ENCODE data around the gene DOK7.

Gene DOK7

GRCh38 chr4:3485886-3486540 lies 22.9 kb downstream of the DOK7 start:
- H3K4me1 ChIP-seq (ENCODE audit: insufficient read depth, low read length), result peaks cover 20% of the 10 kb centered on the region; the same call in 1 of the 2 replicates
- H3K36me3 ChIP-seq (ENCODE audit: insufficient read depth, low read length), result no peaks in the 10 kb centered on the region
- H3K9me3 ChIP-seq (ENCODE audit: control insufficient read depth, insufficient read depth, low read length), result no peaks in the 10 kb centered on the region
- no peak overlapping the region for H3K9ac ChIP-seq (ENCODE audit: low read depth, low read length)

GRCh38 chr4:3486541-3487540 lies 23.7 kb downstream of the DOK7 start:
- Histone ChIP-seq H3K9me3 (ENCODE audit: control insufficient read depth, insufficient read depth, low read length) (no peaks in the 10 kb centered on the region), H3K9ac (ENCODE audit: low read depth, low read length) (no peak overlapping the region), H3K4me1 (ENCODE audit: insufficient read depth, low read length) (peaks cover 16% of the 10 kb centered on the region; the same call in 1 of the 2 replicates), H3K36me3 (ENCODE audit: insufficient read depth, low read length) (no peaks in the 10 kb centered on the region)

GRCh38 chr4:3487861-3488260 lies 24.8 kb downstream of the DOK7 start:
- H3K4me1 ChIP-seq (ENCODE audit: insufficient read depth, low read length), result peaks cover 16% of the 10 kb centered on the region; the same call in 1 of the 2 replicates
- H3K9me3 ChIP-seq (ENCODE audit: control insufficient read depth, insufficient read depth, low read length), result no peaks in the 10 kb centered on the region
- H3K36me3 ChIP-seq (ENCODE audit: insufficient read depth, low read length), result no peaks in the 10 kb centered on the region
- no peak overlapping the region for H3K9ac ChIP-seq (ENCODE audit: low read depth, low read length)

- peaks cover 16% of the 10 kb centered on the region; the same call in 1 of the 2 replicates for H3K4me1 ChIP-seq (ENCODE audit: insufficient read depth, low read length)
- H3K9me3 ChIP-seq (ENCODE audit: control insufficient read depth, insufficient read depth, low read length), result no peaks in the 10 kb centered on the region
Measured at GRCh38 chr4:3488820-3489219, 25.7 kb downstream of the DOK7 start.

GRCh38 chr4:3489451-3489962 lies 26.4 kb downstream of the DOK7 start:
- peaks cover 11% of the 10 kb centered on the region; the same call in 1 of the 2 replicates for H3K4me1 ChIP-seq (ENCODE audit: insufficient read depth, low read length)

More at GRCh38 chr4:3488820-3489219, 25.7 kb downstream of the DOK7 start:
- H3K36me3 ChIP-seq (ENCODE audit: insufficient read depth, low read length), result no peaks in the 10 kb centered on the region
- no peak overlapping the region for H3K9ac ChIP-seq (ENCODE audit: low read depth, low read length)

GRCh38 chr4:3491681-3492405 lies 28.7 kb downstream of the DOK7 start:
- H3K9ac ChIP-seq (ENCODE audit: low read depth, low read length), result no peak overlapping the region
- H3K9me3 ChIP-seq (ENCODE audit: control insufficient read depth, insufficient read depth, low read length), result no peaks in the 10 kb centered on the region
- H3K4me1 ChIP-seq (ENCODE audit: insufficient read depth, low read length), result no peaks in the 10 kb centered on the region; the same call in 1 of the 2 replicates

More at GRCh38 chr4:3489451-3489962, 26.4 kb downstream of the DOK7 start:
- H3K9me3 ChIP-seq (ENCODE audit: control insufficient read depth, insufficient read depth, low read length), result no peaks in the 10 kb centered on the region
- H3K36me3 ChIP-seq (ENCODE audit: insufficient read depth, low read length), result no peaks in the 10 kb centered on the region
- no peak overlapping the region for H3K9ac ChIP-seq (ENCODE audit: low read depth, low read length)

GRCh38 chr4:3492741-3493719 lies 29.9 kb downstream of the DOK7 start:
- Histone ChIP-seq H3K36me3 (ENCODE audit: insufficient read depth, low read length) (no peaks in the 10 kb centered on the region), H3K4me1 (ENCODE audit: insufficient read depth, low read length) (no peaks in the 10 kb centered on the region; the same call in 1 of the 2 replicates), H3K9ac (ENCODE audit: low read depth, low read length) (no peak overlapping the region), H3K9me3 (ENCODE audit: control insufficient read depth, insufficient read depth, low read length) (no peaks in the 10 kb centered on the region)

More at GRCh38 chr4:3491681-3492405, 28.7 kb downstream of the DOK7 start:
- no peaks in the 10 kb centered on the region for H3K36me3 ChIP-seq (ENCODE audit: insufficient read depth, low read length)

GRCh38 chr4:3493720-3494461 lies 30.8 kb downstream of the DOK7 start:
- no peaks in the 10 kb centered on the region; the same call in 1 of the 2 replicates for H3K4me1 ChIP-seq (ENCODE audit: insufficient read depth, low read length)
- H3K9ac ChIP-seq (ENCODE audit: low read depth, low read length), result no peak overlapping the region

GRCh38 chr4:3494462-3494871 lies 31.4 kb downstream of the DOK7 start:
- Histone ChIP-seq H3K36me3 (ENCODE audit: insufficient read depth, low read length) (no peaks in the 10 kb centered on the region), H3K4me1 (ENCODE audit: insufficient read depth, low read length) (no peaks in the 10 kb centered on the region; the same call in 1 of the 2 replicates), H3K9ac (ENCODE audit: low read depth, low read length) (no peak overlapping the region)

More at GRCh38 chr4:3493720-3494461, 30.8 kb downstream of the DOK7 start:
- no peaks in the 10 kb centered on the region for H3K9me3 ChIP-seq (ENCODE audit: control insufficient read depth, insufficient read depth, low read length)
- no peaks in the 10 kb centered on the region for H3K36me3 ChIP-seq (ENCODE audit: insufficient read depth, low read length)

GRCh38 chr4:3495204-3495975 lies 32.3 kb downstream of the DOK7 start:
- Histone ChIP-seq H3K9me3 (ENCODE audit: control insufficient read depth, insufficient read depth, low read length) (no peaks in the 10 kb centered on the region), H3K9ac (ENCODE audit: low read depth, low read length) (no peak overlapping the region), H3K36me3 (ENCODE audit: insufficient read depth, low read length) (no peaks in the 10 kb centered on the region), H3K4me1 (ENCODE audit: insufficient read depth, low read length) (no peaks in the 10 kb centered on the region; the same call in 1 of the 2 replicates)

More at GRCh38 chr4:3494462-3494871, 31.4 kb downstream of the DOK7 start:
- no peaks in the 10 kb centered on the region for H3K9me3 ChIP-seq (ENCODE audit: control insufficient read depth, insufficient read depth, low read length)

GRCh38 chr4:3496021-3496420 lies 32.9 kb downstream of the DOK7 start:
- Histone ChIP-seq H3K9ac (ENCODE audit: low read depth, low read length) (no peak overlapping the region), H3K4me1 (ENCODE audit: insufficient read depth, low read length) (no peaks in the 10 kb centered on the region; the same call in 1 of the 2 replicates), H3K36me3 (ENCODE audit: insufficient read depth, low read length) (no peaks in the 10 kb centered on the region), H3K9me3 (ENCODE audit: control insufficient read depth, insufficient read depth, low read length) (no peaks in the 10 kb centered on the region)

- Histone ChIP-seq H3K36me3 (ENCODE audit: insufficient read depth, low read length) (no peaks in the 10 kb centered on the region), H3K9me3 (ENCODE audit: control insufficient read depth, insufficient read depth, low read length) (no peaks in the 10 kb centered on the region), H3K4me1 (ENCODE audit: insufficient read depth, low read length) (no peaks in the 10 kb centered on the region; the same call in 1 of the 2 replicates), H3K9ac (ENCODE audit: low read depth, low read length) (no peak overlapping the region)
Measured at GRCh38 chr4:3497095-3497494, 34.0 kb downstream of the DOK7 start.

Measured in ES-I3 (cell line).